GM19240 (cell line): Measurements from ENCODE around the gene TSPO.
"Not testable (repeated sequence)": the region's sequence is repeated elsewhere in the genome, so short reads cannot be mapped to it uniquely, and the experiment has no call there.

Experiments
- DNase-seq: peaks from one replicate; pipeline ENCODE4 v3.0.0; 2011; ENCODE audit warnings: low spot score; ENCODE audit not compliant: insufficient read length

The TSPO gene

DNA sequence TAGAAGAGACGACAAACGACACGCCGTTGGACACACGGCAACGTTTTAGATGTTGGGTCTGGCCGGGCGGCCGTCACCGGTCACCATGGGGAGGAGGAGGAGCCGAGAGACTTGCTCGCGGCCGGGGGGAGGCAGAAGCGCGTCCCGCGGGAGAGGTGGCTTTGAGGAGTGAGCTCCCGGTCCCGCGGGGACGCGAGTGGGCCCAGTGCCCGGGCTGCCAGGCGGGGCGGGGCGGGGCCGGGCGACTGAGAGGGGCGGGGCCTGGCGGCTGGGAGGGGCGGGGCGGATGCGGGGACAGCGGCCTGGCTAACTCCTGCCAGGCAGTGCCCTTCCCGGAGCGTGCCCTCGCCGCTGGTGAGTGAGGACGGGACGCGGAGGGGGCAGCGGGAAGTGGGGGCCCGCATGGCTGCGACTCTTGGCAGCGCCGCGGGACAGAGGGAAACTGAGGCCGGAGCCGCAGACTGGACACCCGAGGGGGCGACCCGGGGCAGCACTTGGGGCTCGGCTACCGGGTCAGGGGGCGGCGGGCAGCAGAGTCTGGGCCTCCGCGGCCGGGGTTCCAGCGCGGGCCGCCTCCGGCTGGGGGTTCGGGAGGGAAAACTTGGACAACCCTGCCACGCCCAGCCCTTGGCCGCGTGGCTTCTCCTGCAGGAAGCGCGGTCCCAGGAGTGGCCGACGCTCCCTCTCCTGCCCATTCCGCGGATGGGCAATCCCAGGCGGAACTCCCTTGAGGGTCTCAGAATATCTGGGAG lies at the start of gene TSPO:
Gene TSPO (plus strand): TSS at position 309 of the 752 bp plus-strand sequence. CDS start 7,680 bp downstream, outside the sequence.
- no peak for DNase-seq

DNA sequence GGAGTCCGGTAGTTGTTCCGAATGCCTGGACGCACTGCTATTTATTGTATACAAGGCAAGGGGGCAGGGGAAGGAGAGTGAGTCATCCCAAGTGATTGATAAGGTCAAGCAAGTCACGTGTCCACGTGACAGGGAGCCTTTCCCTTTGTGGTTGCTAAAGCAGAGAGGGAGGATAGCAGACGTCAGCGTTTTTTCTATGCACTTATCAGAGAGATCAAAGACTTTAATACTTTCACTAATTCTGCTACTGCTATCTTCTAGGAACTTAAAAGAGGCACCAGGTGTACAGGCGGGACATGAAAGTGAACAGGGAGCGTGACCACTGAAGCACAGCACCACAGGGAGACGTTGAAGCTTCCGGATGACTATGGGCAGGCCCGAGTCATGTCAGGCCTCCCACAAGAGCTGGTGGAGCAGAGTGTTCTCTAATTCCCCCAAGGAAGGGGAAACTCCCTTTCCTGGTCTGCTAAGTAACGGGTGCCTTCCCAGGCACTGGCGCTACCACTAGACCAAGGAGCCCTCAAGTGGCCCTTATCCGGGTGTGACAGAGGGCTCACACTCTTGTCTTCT lies 47.2 kb upstream of the TSPO start:
- DNase-seq: not testable (repeated sequence)

DNA sequence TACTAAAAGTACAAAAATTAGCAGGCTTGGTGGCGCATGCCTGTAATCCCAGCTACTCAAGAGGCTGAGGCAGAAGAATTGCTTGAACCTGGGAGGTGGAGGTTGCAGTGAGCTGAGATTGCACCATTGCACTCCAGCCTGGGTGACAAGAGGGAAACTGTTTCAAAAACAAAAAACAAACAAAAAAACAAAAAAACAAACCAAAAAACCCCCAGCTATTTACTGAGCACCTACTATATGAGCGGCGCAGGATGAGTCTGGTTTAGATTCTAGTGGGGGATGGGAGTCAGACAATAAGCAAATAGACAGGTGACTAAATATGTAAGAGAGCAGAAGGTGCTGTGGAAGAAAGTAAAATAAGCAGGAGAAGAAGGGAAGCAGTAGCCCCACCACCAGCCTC lies 46.4 kb upstream of the TSPO start:
- not testable (repeated sequence) for DNase-seq

DNA sequence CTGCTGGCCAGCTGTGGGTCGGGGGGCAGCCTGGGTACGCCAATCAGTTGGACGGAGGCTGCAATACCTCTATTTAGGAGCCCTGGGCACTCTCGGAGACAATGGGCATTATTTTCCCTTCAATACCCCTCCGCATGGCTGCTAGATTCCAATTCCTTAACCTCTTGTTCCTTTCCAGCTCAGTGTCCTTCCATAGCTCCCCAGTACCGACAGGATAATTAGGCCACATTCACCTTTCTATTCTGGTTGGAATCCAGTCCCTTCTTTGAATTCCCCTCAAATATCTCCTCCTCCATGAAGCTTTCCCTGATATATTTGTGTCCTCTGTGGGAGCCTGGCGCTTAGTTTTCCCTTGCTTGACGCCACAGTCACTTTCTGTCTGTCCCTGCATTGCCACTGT lies 45.1 kb upstream of the TSPO start:
- no peak for DNase-seq

DNA sequence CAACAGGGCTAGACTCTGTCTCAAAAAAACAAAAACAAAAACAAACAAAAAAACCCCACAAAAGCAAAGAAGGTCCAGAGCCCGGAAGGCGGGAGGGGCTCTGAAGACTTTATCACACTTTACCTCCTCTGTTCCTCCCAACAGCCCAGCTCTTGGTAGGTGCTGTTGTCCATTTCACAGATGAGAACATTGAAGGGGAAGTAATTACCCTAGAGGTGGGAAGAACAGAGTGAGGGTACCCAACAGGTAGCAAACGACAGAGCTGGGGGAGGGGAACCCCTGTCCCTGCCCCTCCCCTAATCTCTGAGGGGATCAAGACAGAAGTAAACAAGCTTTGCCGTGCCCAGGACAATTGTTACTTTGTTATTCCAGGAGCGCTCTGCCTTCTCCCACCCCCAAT lies 41.8 kb upstream of the TSPO start:
- no peak for DNase-seq

DNA sequence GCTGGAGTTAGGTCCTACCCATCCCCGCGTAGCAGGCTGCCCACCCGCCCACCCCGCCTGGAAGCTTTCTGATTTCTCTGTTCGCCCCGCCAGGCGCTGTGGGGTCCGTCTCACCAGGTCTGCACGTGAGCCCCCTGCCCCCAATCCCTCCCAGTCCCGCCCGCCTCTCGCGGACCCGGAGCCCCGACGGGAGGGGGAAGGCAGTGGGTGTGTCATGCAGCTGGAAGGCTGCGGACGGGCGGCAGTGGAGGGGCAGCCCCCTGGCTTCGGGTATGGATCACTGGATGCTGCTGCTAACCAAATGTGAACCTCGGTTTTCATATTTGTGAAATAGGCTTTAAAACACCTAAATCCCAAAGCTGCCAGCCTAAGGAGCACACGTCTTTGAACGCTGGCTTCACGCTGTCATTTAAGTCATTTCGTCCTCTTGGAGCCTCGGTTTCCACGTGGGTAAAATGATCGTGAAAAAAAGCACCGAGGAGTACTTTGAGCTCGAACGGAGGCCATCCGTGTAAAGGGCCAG lies 41.4 kb upstream of the TSPO start:
- no peak for DNase-seq

DNA sequence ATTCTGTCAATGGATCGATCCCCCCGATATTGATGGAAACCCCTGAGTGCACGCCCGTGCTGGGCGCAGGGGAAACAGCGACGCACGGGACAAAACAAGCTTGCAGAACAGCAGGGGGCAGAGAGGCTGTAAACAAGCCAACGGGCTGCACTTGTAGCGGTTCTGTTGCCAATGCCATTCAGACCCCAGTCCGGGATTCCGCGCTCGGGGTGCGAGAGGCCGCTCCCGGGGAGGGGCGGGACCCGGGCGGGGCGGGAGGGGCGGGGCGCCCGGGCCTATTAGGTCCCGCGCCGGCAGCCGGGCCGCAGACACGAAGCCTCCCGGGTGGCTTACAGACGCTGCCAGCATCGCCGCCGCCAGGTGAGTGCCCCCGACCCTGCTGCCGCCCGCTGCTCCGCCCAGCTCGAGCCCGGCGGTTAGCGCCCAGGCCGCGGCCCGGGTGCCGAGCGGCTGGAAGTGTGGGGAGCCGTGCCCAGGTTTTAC lies 40.9 kb upstream of the TSPO start, which contains the start of gene BIK:
Gene BIK (plus strand): TSS at position 307 of the 483 bp plus-strand sequence. CDS start 13,273 bp downstream, outside the sequence.
- DNase-seq: no peak

DNA sequence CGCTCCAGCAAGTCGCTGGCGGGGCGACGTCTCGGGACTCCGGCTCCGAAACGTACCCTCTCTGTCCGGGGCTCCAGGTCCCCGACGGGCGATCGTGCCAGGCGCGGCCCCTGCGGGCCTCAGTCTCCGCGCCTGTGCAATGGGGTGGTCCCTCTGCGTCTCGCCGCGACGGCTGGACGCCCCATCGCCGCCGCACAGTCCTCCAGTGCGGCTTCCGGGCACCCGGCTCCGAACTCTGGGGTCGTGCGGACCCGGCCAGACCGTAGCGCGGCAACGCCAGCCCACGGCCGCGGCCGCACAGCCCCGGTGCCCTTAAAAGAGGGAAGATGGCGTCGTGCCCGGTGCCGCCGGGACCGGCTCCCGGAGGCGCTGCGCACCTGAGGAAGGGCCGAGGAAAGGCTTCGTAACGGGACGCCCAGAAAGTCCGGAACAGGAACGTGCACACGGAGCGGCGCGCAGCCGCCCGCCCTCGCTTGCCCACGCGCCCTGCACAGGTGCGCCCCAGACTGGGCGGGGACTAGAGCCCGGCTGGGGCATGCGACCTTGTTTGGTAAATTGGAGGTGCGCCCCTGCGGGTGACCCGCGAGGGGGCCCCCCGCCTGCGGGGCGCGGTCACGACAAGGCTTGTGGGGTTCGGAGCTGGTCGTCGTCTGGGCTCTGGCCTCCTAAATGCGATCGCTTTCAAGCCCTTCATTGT lies 40.3 kb upstream of the TSPO start:
- DNase-seq: no peak

DNA sequence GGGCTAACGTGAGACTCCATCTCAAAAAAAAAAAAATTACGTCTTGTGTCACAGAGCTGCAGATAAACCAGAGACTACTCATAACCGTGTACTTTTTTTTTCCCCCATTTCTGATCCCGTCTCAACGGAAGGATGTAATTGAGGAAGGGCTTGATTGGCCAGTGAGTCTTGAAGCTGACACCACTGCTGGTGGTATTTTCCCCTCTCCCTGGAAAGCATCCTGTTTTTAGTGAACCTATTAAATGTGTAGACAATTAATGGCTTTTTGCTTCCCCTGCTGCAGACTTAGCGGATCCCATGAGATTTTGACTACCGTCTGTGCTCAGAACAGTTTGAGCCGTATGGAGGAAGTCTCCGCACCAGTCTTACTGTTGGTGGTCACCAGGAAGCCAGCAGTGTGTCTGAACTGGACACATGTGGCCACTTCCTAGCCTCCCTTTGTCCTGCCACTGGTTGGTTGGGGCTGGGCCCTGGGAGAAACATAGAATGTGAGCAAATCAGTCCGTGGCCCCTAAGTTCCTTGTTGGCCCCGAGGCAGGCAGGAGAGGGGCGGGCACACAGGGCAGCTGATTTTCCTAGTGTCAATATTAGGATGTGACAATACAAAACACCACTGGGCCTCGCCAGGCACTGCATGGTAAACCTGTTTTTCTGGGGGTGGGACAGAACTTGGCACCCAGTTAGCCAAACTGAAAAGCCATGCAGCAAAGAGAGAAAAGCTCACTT lies 37.7 kb upstream of the TSPO start:
- DNase-seq: no peak

DNA sequence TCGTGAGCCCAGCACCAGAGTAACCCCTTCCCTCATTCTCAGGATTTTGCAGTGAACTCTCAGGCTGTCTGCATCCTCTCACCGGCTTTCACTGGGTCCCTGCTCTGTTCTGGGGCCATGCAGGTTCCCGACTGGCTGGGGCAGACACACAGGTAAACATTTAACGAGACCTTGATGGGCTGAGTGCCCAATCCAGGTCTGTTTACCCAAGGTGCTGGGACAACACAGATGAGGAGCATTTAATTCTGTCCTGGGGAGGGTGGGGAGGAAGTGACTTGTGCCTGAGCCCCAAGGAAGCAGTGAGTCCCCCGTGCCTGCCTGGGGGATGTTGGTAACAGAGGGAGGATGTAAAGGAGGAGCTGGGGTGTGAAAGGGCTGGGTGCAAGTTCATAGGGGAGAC lies 36.4 kb upstream of the TSPO start:
- DNase-seq: no peak

DNA sequence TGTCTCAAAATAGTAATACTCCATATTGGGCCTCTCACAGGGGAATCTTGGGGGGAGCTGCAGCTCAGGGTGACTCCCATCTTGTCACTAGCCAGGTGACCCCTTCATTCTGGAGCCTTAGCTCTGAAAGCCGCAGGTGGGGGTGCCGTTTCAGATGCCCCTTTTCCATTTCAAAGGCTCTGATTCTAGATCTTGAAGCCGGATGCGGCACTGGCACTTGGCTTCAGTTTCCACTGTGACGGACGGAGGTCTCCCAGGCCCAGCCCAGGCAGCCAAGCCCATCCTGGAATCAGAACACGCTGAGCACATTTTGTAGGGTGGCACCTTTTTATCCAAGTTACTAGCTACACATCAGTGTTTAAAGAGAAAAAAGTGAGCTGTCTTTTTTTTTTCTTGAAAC lies 34.4 kb upstream of the TSPO start:
- DNase-seq: no peak

DNA sequence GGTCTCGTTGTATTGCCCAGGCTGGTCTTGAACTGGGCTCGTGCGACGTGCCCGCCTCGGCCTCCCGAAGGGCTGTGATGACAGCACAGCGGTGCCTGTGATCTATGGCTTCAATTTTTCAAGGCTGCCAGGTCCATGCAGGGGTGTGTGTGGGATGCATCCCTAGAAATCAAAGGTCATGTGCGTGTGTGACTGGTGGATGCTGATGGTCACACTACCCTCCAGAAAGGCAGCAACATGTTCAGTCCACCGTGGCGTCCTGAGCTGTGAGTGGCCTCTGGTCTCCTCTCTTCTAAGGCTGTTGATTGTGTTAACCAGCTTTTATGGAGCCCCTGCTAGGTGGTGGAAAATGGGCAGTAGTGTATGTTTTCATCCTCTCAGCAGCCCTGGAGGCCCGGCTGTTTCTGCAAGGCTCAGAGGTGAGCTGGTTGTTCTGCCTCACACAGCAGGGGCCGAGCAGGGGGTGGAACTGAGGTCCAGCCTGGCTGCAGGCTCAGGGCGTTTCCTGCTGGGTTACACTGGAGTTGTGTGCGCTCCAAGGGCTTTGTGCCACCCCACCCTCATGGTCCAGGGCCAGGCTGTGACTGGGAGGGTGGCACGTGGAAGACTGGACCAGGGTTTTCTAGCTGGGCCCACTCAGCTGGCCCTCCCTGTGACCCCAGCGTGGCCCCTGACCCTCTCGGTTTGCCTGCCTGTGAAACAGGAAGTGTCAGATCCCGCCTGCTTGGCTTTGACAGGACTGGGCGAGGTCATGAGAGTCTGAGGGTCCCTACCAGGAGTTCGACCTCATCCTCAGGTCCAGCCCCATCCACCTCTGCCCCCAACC lies 33.1 kb upstream of the TSPO start:
- DNase-seq: no peak

DNA sequence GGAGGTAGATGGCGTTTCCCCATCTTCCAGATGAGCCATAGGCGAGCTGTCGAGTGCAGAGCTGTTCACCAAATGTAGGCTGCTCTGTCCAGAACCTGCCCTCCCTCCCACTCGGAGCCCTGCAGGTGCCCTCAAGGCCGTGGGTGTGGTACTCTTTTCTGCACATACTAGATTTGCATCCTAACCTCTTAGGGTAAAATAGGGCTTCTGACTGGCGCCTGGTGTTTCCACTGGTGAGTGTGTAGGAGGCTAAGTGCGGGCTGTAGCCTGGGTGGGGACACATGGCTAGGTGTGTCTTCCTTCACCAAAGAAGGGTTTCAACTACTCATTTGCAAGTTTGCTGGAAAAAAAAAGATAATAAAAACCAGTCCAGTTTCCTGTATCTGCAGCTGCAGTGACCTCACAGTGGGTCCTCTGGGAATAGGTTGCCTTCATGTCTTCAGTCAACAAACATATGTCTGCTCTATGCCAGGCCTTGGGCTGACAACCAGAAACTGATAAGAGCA lies 32.4 kb upstream of the TSPO start:
- peak; percentile 38 for DNase-seq

DNA sequence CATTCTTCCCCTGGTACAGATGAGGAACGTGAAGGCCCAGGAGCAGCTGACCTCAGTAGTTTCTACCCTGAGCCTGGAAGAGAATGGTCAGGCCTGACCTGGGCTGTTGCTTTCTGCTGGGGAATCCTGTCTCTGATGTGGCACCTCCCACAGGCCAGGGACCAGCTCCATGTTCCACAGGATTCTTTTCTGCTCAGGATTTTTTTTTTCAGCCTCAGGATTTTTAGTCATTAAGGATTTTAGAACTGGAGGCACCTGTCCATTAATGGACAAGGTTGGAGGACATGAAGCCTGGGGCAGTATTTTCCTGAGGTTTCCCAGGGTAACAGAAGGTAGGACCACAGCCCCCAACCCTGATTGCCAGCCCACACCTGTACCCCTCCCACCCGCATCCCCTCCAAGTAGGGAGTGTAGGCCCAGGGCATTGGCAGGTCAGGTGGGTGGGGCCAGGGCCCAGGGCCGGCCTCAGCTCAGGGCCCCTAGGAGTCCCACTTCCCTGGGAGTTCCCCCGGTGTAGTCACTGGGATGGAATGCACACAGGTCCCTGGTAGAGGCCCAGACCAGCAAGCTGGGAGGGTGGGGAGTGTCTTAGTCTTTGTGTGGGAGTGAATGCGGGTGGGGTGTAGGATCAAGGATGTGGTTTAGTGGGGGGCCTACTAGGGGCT lies 24.7 kb upstream of the TSPO start:
- no peak for DNase-seq

DNA sequence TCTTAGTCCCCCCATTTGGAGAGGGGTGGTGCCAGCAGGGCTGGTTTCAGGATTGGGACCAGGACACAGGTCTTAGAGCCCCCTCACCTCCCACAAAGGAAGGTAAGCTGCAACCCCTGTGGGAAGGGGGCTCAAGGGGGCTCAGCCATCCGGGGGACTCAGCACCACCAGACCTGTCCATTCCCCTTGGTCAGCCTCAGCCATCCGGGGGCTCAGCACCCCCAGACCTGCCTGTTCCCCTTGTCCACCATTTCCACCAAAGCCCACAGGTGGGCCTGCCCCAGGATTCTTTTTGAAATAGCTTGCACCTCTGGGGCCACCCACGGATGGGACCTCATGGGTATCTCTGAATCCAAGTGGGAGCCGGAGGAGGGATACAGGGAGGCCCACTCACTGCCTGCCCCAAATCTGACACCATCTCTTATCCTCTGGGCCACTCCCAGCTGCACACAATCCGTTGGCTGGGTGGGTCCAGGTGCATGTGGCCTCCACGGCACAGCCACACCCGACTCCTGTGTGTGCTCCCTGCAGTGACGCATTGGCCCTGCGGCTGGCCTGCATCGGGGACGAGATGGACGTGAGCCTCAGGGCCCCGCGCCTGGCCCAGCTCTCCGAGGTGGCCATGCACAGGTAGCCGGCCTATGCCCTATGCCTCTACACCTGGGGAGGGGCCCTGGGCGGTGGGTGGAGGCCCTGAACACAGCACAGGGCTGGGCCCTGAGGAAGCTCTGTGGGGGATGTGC lies 24.0 kb upstream of the TSPO start:
- no peak for DNase-seq

DNA sequence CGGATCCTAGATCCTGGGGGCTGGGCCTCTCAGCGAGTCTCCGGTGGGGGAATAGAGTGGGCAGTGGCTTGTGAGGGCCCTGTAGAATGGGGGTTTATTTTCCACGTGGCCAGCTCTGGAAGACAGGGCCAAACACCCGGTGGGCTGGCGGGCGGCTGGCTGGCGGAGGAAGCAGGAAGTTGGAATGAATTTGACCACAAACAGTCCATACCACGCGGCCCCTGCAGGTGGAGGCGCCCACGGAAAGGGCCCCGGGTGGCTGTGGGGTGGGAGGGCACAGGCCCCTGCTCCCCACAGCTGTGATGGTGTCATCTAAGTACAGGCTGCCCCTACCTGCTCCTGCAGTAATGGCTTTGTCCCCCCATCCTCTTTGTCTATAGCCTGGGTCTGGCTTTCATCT lies 23.2 kb upstream of the TSPO start:
- DNase-seq: no peak

DNA sequence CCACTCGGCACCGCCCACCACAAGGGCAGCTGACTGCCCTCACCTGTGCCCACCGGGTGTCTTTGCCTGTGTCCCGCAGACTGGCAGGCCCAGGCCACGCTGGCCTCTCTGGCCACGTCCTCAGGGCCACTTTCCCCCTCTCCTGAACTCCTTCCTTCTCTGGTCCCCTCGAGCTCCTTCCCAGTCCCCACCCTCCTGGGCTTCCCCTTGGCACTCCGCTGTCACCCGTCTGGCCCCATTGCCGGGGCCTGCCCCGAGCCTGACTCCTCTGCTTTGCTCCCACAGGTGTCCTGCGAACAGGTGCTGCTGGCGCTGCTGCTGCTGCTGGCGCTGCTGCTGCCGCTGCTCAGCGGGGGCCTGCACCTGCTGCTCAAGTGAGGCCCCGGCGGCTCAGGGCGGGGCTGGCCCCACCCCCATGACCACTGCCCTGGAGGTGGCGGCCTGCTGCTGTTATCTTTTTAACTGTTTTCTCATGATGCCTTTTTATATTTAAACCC lies 22.4 kb upstream of the TSPO start:
- no peak for DNase-seq

DNA sequence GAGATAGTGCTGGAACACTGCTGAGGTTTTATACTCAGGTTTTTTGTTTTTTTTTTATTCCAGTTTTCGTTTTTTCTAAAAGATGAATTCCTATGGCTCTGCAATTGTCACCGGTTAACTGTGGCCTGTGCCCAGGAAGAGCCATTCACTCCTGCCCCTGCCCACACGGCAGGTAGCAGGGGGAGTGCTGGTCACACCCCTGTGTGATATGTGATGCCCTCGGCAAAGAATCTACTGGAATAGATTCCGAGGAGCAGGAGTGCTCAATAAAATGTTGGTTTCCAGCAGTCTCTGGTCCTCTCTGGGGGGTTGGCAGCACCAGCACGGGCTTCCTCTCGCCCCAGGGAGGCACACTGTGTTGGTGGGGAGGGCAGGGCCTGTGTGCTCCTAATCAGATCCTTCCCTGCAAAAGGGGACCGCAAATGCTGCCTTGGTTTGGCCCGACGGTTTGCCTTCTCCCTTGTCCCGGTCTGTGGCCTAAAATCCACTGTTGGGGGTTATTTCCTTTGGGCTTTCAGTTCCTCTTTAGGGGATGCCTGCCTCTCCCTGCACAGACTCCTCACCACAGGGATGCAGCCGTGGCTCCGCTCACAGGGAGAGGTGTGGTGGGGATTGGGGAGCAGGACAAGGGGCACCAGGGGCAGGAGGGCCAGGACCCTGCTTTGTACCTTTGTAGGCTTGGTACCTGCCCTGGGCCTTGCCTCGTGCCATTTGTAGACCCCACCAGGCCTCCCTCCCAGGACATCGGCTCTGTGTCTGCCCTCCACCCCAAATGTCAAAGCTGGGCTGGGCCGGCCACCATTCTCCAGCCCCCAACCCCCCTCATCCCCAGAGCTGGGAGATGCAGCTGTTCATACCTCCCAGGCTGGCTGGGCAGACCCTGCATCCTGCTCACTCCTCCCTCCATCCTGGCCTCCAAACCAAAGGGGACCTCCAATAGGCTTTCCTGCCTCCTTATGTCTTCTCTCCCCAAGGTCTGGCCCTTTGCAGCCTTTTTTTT lies 21.6 kb upstream of the TSPO start:
- DNase-seq: no peak
